Stromal cell of bone marrow (primary cell): ENCODE measurements around the gene MRPS24.

Experiments
- DNase-seq: peaks from one replicate; pipeline ENCODE4 v3.0.0-alpha.2; 2012; ENCODE audit warnings: low read depth

MRPS24 gene

GRCh38 chr7:43877968-43878864 is 8.9 kb upstream of the MRPS24 start:
- no peak for DNase-seq

GRCh38 chr7:43876976-43877745 is 7.8 kb upstream of the MRPS24 start:
- DNase-seq: no peak

- no peak for DNase-seq
Measured at GRCh38 chr7:43876241-43876640, 6.9 kb upstream of the MRPS24 start.

GRCh38 chr7:43873300-43873699 is 4.0 kb upstream of the MRPS24 start:
- DNase-seq: peak; percentile 82

- DNase-seq: peak; percentile 94
Measured at GRCh38 chr7:43872406-43873110, 3.2 kb upstream of the MRPS24 start.

- no peak for DNase-seq
Measured at GRCh38 chr7:43871064-43871463, 1.7 kb upstream of the MRPS24 start.

- no peak for DNase-seq
Measured at GRCh38 chr7:43870316-43870715, 999 bp upstream of the MRPS24 start.

GRCh38 chr7:43869867-43870240 is 537 bp upstream of the MRPS24 start:
- DNase-seq: peak; percentile 86

GRCh38 chr7:43868681-43869005 is 674 bp downstream of the MRPS24 start:
- no peak for DNase-seq

- no peak for DNase-seq
Measured at GRCh38 chr7:43868181-43868580, 1.1 kb downstream of the MRPS24 start.

- no peak for DNase-seq
Measured at GRCh38 chr7:43865277-43865676, 4.0 kb downstream of the MRPS24 start.

GRCh38 chr7:43864126-43864525 is 5.2 kb downstream of the MRPS24 start:
- DNase-seq: no peak

- DNase-seq: no peak
Measured at GRCh38 chr7:43856996-43857395, 12.3 kb downstream of the MRPS24 start.

- no peak for DNase-seq
Measured at GRCh38 chr7:43856316-43856715, 13.0 kb downstream of the MRPS24 start.

GRCh38 chr7:43855176-43855575 is 14.1 kb downstream of the MRPS24 start:
- no peak for DNase-seq

- DNase-seq: no peak
Measured at GRCh38 chr7:43851805-43852204, 17.5 kb downstream of the MRPS24 start.

- no peak for DNase-seq
Measured at GRCh38 chr7:43850348-43851116, 18.8 kb downstream of the MRPS24 start.

- no peak for DNase-seq
Measured at GRCh38 chr7:43849047-43849446, 20.3 kb downstream of the MRPS24 start.

GRCh38 chr7:43847496-43847895 is 21.8 kb downstream of the MRPS24 start:
- DNase-seq: no peak

GRCh38 chr7:43844662-43845061 is 24.7 kb downstream of the MRPS24 start:
- no peak for DNase-seq

GRCh38 chr7:43844257-43844656 is 25.1 kb downstream of the MRPS24 start:
- DNase-seq: no peak

GRCh38 chr7:43843296-43843695 is 26.0 kb downstream of the MRPS24 start:
- no peak for DNase-seq
